A549 (cell line): Measurements from ENCODE around the gene FGGY. TPM values are rescaled to one million over a fixed set of nuclear protein-coding genes. Genes with fewer than 3 reads are reported as not detected.

Experiments
- ATAC-seq, 2 experiments: fragments of 200-7000 bp in 1 of 2; fragments of >200 bp in 1 of 2; cut with Nextera tagmentation in 1 of 2; cut with Tn5 transposase in 1 of 2; 3 replicates each; pipeline versions ENCODE4 v1.8.0 to v1.9.1; 2018 to 2020; ENCODE audit warnings: mild to moderate bottlenecking in 1 of 2, moderate library complexity in 1 of 2
- CTCF ChIA-PET: fragments of 300-600 bp; sonication (Branson Sonifier 250); formaldehyde crosslinking; extraction: SDS; loops from one replicate; lab custom pipeline; 2021; ENCODE audit warnings: antibody characterized with exemption, inconsistent platforms; lab: Yijun Ruan, JAX
- POLR2A ChIA-PET: fragments of 350-600 bp; formaldehyde crosslinking; extraction: SDS; loops from one replicate; lab custom pipeline; 2021; ENCODE audit warnings: antibody characterized with exemption, inconsistent platforms; lab: Yijun Ruan, JAX
- DNase-seq, 2 experiments: peaks; one replicate each; pipeline versions ENCODE4 v3.0.0 to v3.0.0-alpha.2; 2011 to 2016; ENCODE audit warnings: low read depth in 1 of 2, low spot score in 1 of 2
- FAIRE-seq: peaks from 2 replicates; lab custom pipeline; 2011; peaks lifted over from hg19 to GRCh38; lab: Jason Lieb, UNC
- H3K27ac ChIP-seq, 2 experiments: fragments of >200 bp; sonication (Bioruptor Twin); formaldehyde crosslinking; 3 replicates each; pipeline ENCODE4 v1.5.1; 2016 to 2017
- H3K4me1 ChIP-seq: fragments of >200 bp; sonication (Bioruptor Twin); formaldehyde crosslinking; 3 replicates; pipeline ENCODE4 v1.6.1; 2016
- H3K4me2 ChIP-seq: fragments of >200 bp; sonication (Bioruptor Twin); formaldehyde crosslinking; 3 replicates; pipeline ENCODE4 v1.6.1; 2016
- H3K4me3 ChIP-seq: fragments of >200 bp; sonication (Bioruptor Twin); formaldehyde crosslinking; 3 replicates; pipeline ENCODE4 v1.5.1; 2016
- H3K9me3 ChIP-seq: fragments of >200 bp; sonication (Bioruptor Twin); formaldehyde crosslinking; 3 replicates; pipeline ENCODE4 v1.6.1; 2016
- CEBPB ChIP-seq, 2 experiments: fragments of >200 bp in 1 of 2; sonication (Bioruptor Twin) in 1 of 2; formaldehyde crosslinking in 1 of 2; IDR thresholded peaks; 2 replicates each; pipeline ENCODE4 v1.6.1; 2012 to 2016
- EHF ChIP-seq: fragments of 250-450 bp; sonication (Bioruptor Pico); IDR thresholded peaks from 2 replicates; pipeline ENCODE4 v1.5.0; 2020; ENCODE audit warnings: mild to moderate bottlenecking
- EP300 ChIP-seq, 2 experiments: fragments of >200 bp; sonication (Bioruptor Twin); formaldehyde crosslinking; IDR thresholded peaks; 2 replicates in 1 of 2; 3 replicates in 1 of 2; pipeline ENCODE4 v1.6.1; 2016 to 2017
- FOSB ChIP-seq: fragments of 250-450 bp; sonication (Bioruptor Pico); IDR thresholded peaks from 2 replicates; pipeline ENCODE4 v1.5.0; 2020; ENCODE audit warnings: mild to moderate bottlenecking, moderate library complexity
- FOXS1 ChIP-seq: fragments of 250-450 bp; sonication (Bioruptor Pico); IDR thresholded peaks from 2 replicates; pipeline ENCODE4 v1.5.0; 2020; ENCODE audit warnings: mild to moderate bottlenecking, moderate library complexity
- HDAC2 ChIP-seq: fragments of 200-600 bp; sonication (generic); IDR thresholded peaks from 2 replicates; pipeline ENCODE4 v1.6.1; 2016
- HEYL ChIP-seq: fragments of 250-450 bp; sonication (Bioruptor Pico); IDR thresholded peaks from 2 replicates; pipeline ENCODE4 v1.8.0; 2021; ENCODE audit warnings: mild to moderate bottlenecking, moderate library complexity
- HOXA7 ChIP-seq: fragments of 250-450 bp; sonication (Bioruptor Pico); IDR thresholded peaks from 2 replicates; pipeline ENCODE4 v1.5.0; 2020; ENCODE audit warnings: mild to moderate bottlenecking, moderate library complexity
- HOXB13 ChIP-seq: fragments of 250-450 bp; sonication (Bioruptor Pico); IDR thresholded peaks from 2 replicates; pipeline ENCODE4 v1.5.0; 2020; ENCODE audit warnings: low read depth, mild to moderate bottlenecking, moderate library complexity
- JUN ChIP-seq, 2 experiments: fragments of >200 bp; sonication (Bioruptor Twin); formaldehyde crosslinking; IDR thresholded peaks; 2 replicates in 1 of 2; 3 replicates in 1 of 2; pipeline ENCODE4 v1.6.1; 2016 to 2017
- KDM5A ChIP-seq: fragments of 200-600 bp; sonication (generic); IDR thresholded peaks from 2 replicates; pipeline ENCODE4 v1.6.1; 2016; ENCODE audit warnings: antibody characterized with exemption, mild to moderate bottlenecking
- RCOR1 ChIP-seq: fragments of 150-350 bp; IDR thresholded peaks from 2 replicates; pipeline ENCODE4 v1.6.1; 2014; ENCODE audit warnings: antibody characterized with exemption, low read length, low read depth
- RNF2 ChIP-seq: fragments of 200-600 bp; sonication (generic); IDR thresholded peaks from 2 replicates; pipeline ENCODE4 v1.6.1; 2016; ENCODE audit warnings: low read depth, mild to moderate bottlenecking, antibody characterized with exemption, moderate library complexity, borderline replicate concordance
- SREBF2 ChIP-seq: fragments of 450-650 bp; IDR thresholded peaks from 2 replicates; pipeline ENCODE4 v1.6.1; 2014; ENCODE audit warnings: mild to moderate bottlenecking, moderate library complexity
- ZNF302 ChIP-seq: fragments of 250-450 bp; sonication (Bioruptor Pico); IDR thresholded peaks from 2 replicates; pipeline ENCODE4 v1.9.0; 2021; ENCODE audit warnings: inconsistent platforms, mild to moderate bottlenecking, moderate library complexity
- ZSCAN20 ChIP-seq: fragments of 250-450 bp; sonication (Bioruptor Pico); IDR thresholded peaks from 2 replicates; pipeline ENCODE4 v1.8.0; 2022; ENCODE audit warnings: mild to moderate bottlenecking, moderate library complexity
- WGBS: methylation state at CpG from one replicate; pipeline ENCODE4 v1.1.6; 2017; ENCODE audit errors: missing lambda C conversion rate; 5-methylcytosine and 5-hydroxymethylcytosine counted together
- polyA plus RNA-seq, 4 experiments: library from polyadenylated mRNA; depleted of rRNA in 3 of 4; stranded (reverse); fragments of >200 nt; fragmentation: RNase III in 1 of 4; extraction: RNeasy Plus Mini Kit Qiagen cat#74134 plus additional on column Dnase treatment in 1 of 4; gene quantifications; 2 replicates in 3 of 4; 3 replicates in 1 of 4; pipeline ENCODE4 v1.2.3, GENCODE V29; 2011 to 2017
- TF ChIP-seq, protein P1 (sequence below): IDR thresholded peaks from 2 replicates; pipeline ENCODE4 v1.6.1; 2012; ENCODE audit warnings: low read depth, borderline replicate concordance
- TF ChIP-seq, protein P2 (sequence below): fragments of >200 bp; sonication (Bioruptor Twin); formaldehyde crosslinking; IDR thresholded peaks from 2 replicates; pipeline ENCODE4 v1.6.1; 2016
- TF ChIP-seq, protein P3 (sequence below): fragments of 150-350 bp; IDR thresholded peaks from 2 replicates; pipeline ENCODE4 v1.6.1; 2014; ENCODE audit warnings: low read depth, mild to moderate bottlenecking, low read length
- TF ChIP-seq, protein P4 (sequence below): fragments of 250-450 bp; sonication (Bioruptor Pico); IDR thresholded peaks from 2 replicates; pipeline ENCODE4 v1.5.0; 2020; ENCODE audit warnings: low read depth, mild to moderate bottlenecking, moderate library complexity
- TF ChIP-seq, protein P5 (sequence below): fragments of 450-650 bp; IDR thresholded peaks from 2 replicates; pipeline ENCODE4 v1.6.1; 2014; ENCODE audit warnings: antibody characterized with exemption

The FGGY gene
- polyA plus RNA-seq, 2 of the 4 experiments (the other 2 are of a cell fraction), result 2.9 to 4.8 TPM

DNA sequence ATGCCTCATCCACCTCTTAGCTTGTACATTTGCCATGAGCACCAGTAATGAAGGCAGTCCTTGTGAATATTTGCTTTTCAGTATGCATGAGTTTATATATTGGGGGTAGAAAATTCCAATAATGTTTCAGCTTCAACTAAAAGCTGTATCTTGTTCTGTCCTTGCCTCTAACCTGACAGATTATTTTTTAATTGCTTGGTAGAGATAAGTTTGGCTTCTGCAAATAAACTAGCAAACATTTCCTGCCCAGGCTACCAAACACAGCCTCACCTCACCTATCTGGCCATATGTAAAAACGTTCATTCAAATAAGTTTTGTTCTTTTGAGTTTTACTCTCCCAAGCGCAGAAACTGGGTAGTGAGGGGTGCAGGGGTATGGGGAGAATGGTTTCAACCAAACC is 442.2 kb downstream of the FGGY start (continued):
- TF ChIP-seq, protein P1, sequence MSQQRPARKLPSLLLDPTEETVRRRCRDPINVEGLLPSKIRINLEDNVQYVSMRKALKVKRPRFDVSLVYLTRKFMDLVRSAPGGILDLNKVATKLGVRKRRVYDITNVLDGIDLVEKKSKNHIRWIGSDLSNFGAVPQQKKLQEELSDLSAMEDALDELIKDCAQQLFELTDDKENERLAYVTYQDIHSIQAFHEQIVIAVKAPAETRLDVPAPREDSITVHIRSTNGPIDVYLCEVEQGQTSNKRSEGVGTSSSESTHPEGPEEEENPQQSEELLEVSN, result no peak
- TF ChIP-seq CEBPB (IDR thresholded peaks at IDR 0.05) (no peak), EP300 (IDR thresholded peaks at IDR 0.05) (no peak)

DNA sequence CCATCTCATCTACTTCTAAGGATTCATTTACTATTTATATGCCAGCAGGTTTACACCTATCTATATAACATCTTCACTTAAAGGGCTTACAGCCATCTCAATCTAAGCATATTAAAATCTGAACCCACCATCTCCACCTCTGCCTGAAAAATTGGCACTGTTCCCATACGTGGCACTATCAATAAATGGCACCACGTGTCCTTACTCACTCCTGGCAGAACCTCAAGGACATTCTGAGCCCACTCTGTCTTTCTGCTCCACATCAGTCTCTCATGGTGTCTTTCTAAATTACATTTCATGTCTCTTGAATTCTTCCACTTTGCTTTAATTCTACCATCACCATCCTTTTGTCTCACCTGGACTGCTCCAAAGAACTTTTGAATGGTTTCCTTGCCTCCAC is 445.6 kb downstream of the FGGY start:
- no peaks in the 10 kb centered on the region for H3K4me1 ChIP-seq
- POLR2A ChIA-PET, result no interaction called here
- no peak overlapping the region for H3K27ac ChIP-seq
- CTCF ChIA-PET, result interaction anchor here (1.2 kb wide), 1 partner anchor 43 kb away, joined by 4 read pairs; no protein-coding TSS in a partner anchor
- ATAC-seq, result no peak
- TF ChIP-seq, protein P2, sequence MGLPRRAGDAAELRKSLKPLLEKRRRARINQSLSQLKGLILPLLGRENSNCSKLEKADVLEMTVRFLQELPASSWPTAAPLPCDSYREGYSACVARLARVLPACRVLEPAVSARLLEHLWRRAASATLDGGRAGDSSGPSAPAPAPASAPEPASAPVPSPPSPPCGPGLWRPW, result no peak
- TF ChIP-seq HOXB13 (CRISPR knock-in tag), result no peak
- TF ChIP-seq FOSB (CRISPR knock-in tag), result no peak
- TF ChIP-seq RNF2, result no peak
- no peak for TF ChIP-seq JUN (IDR thresholded peaks at IDR 0.05)
- TF ChIP-seq HDAC2, result no peak
- no peak for TF ChIP-seq CEBPB (IDR thresholded peaks at IDR 0.05)
- TF ChIP-seq SREBF2, result no peak
- no peak for TF ChIP-seq KDM5A
- TF ChIP-seq, protein P3, sequence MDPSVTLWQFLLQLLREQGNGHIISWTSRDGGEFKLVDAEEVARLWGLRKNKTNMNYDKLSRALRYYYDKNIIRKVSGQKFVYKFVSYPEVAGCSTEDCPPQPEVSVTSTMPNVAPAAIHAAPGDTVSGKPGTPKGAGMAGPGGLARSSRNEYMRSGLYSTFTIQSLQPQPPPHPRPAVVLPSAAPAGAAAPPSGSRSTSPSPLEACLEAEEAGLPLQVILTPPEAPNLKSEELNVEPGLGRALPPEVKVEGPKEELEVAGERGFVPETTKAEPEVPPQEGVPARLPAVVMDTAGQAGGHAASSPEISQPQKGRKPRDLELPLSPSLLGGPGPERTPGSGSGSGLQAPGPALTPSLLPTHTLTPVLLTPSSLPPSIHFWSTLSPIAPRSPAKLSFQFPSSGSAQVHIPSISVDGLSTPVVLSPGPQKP, result no peak
- TF ChIP-seq RCOR1, result no peak
- TF ChIP-seq ZNF302, result no peak
- WGBS, result 17% methylated on average over 2 of the region's 2 CpGs
- no peak overlapping the region for H3K4me3 ChIP-seq
- DNase-seq, result no peak
- no peak for FAIRE-seq
- no peak overlapping the region for H3K4me2 ChIP-seq
- H3K9me3 ChIP-seq, result no peaks in the 10 kb centered on the region

DNA sequence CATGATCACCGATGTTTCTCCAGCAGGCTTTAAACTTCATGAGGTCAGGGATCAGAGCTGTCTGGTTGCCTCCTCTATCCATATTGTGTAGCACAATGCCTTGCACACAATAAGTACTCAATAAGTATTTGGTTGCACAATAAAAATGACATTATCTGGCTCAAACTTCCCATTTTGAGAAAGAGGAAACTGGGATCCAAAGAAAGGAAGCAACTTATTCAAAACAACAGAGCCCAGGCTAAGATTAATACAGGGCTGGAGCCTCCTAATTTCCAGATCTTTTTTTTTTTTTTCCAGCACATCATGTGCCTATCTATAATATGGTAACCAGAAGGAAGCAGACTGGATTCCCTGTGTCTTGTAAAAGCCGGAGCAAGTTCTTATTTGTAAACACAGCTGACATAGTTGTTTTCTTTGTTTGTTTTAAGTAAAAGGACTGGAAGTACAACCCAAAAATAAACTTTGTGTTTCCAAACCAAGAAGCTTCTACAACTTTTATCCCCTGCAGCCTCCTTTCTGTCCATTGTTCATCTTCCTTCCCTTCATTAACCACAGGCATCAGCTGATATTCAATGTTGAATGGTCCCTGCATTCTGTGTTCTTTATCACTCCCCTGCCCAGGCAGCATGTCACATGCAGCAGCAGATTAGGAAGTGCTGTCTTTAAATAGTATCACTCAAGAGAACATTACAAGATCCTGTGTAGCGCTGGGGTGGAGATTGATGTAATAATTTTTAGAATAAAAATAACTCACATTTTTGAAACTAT is 446.6 kb downstream of the FGGY start:
- 87% methylated on average over 3 of the region's 3 CpGs for WGBS
- H3K27ac ChIP-seq, result no peak overlapping the region
- CTCF ChIA-PET, result interaction anchor here (1.2 kb wide), 1 partner anchor 44 kb away, joined by 4 read pairs; no protein-coding TSS in a partner anchor
- TF ChIP-seq, protein P1, result no peak
- TF ChIP-seq HEYL (CRISPR knock-in tag) (no peak), ZSCAN20 (CRISPR knock-in tag) (no peak), EHF (no peak), HOXA7 (no peak), FOXS1 (CRISPR knock-in tag) (no peak), CEBPB (IDR thresholded peaks at IDR 0.05) (no peak)
- TF ChIP-seq, protein P4, sequence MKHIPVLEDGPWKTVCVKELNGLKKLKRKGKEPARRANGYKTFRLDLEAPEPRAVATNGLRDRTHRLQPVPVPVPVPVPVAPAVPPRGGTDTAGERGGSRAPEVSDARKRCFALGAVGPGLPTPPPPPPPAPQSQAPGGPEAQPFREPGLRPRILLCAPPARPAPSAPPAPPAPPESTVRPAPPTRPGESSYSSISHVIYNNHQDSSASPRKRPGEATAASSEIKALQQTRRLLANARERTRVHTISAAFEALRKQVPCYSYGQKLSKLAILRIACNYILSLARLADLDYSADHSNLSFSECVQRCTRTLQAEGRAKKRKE (CRISPR knock-in tag), result no peak
- TF ChIP-seq, protein P5, sequence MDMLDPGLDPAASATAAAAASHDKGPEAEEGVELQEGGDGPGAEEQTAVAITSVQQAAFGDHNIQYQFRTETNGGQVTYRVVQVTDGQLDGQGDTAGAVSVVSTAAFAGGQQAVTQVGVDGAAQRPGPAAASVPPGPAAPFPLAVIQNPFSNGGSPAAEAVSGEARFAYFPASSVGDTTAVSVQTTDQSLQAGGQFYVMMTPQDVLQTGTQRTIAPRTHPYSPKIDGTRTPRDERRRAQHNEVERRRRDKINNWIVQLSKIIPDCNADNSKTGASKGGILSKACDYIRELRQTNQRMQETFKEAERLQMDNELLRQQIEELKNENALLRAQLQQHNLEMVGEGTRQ, result no peak
- FAIRE-seq (no peak), ATAC-seq (no peak), DNase-seq (no peak)
- no peak overlapping the region for H3K4me3 ChIP-seq
- POLR2A ChIA-PET, result no interaction called here
- no peak overlapping the region for H3K4me2 ChIP-seq
- no peaks in the 10 kb centered on the region for H3K9me3 ChIP-seq
- no peaks in the 10 kb centered on the region for H3K4me1 ChIP-seq
